ENCODE results near the gene ADARB2. TPM values are rescaled to one million over a fixed set of nuclear protein-coding genes. Genes with fewer than 3 reads are reported as not detected.

The ADARB2 gene
- total RNA-seq, 3 donors from 2014 or later = 0.03 to 0.05 TPM; not detected in 1

GRCh38 chr10:1745780-1746456 is 8.6 kb upstream of the ADARB2 start:
- H3K27me3 Mint-ChIP-seq (ENCODE audit: low read depth) = peaks cover 47% of the 10 kb centered on the region
- H3K36me3 Mint-ChIP-seq (ENCODE audit: insufficient read depth) = no peaks in the 10 kb centered on the region
- peaks cover 15% of the 10 kb centered on the region for H3K9me3 Mint-ChIP-seq
- ATAC-seq (no peak), DNase-seq (no peak)
- peaks cover 5% of the 10 kb centered on the region for H3K4me1 Mint-ChIP-seq (ENCODE audit: low read depth)
- no peak overlapping the region for H3K4me3 Mint-ChIP-seq

- Mint-ChIP-seq H3K4me3 (no peak overlapping the region), H3K9me3 (peaks cover 7% of the 10 kb centered on the region), H3K27me3 (ENCODE audit: low read depth) (peaks cover 59% of the 10 kb centered on the region), H3K4me1 (ENCODE audit: low read depth) (peaks cover 5% of the 10 kb centered on the region), H3K36me3 (ENCODE audit: insufficient read depth) (no peaks in the 10 kb centered on the region)
- ATAC-seq = no peak
- no peak for DNase-seq
Observed at GRCh38 chr10:1744524-1744923, 7.2 kb upstream of the ADARB2 start.

- ATAC-seq (no peak), DNase-seq (no peak)
- Mint-ChIP-seq H3K4me3 (no peak overlapping the region), H3K4me1 (ENCODE audit: low read depth) (peaks cover 5% of the 10 kb centered on the region), H3K36me3 (ENCODE audit: insufficient read depth) (no peaks in the 10 kb centered on the region), H3K27me3 (ENCODE audit: low read depth) (peaks cover 72% of the 10 kb centered on the region), H3K9me3 (no peaks in the 10 kb centered on the region)
Observed at GRCh38 chr10:1743141-1743540, 5.8 kb upstream of the ADARB2 start.

GRCh38 chr10:1741450-1741849 is 4.1 kb upstream of the ADARB2 start:
- Mint-ChIP-seq H3K4me1 (ENCODE audit: low read depth) (peaks cover 14% of the 10 kb centered on the region), H3K4me3 (no peak overlapping the region), H3K9me3 (no peaks in the 10 kb centered on the region), H3K36me3 (ENCODE audit: insufficient read depth) (no peaks in the 10 kb centered on the region), H3K27me3 (ENCODE audit: low read depth) (peaks cover 76% of the 10 kb centered on the region)
- DNase-seq = no peak
- no peak for ATAC-seq

GRCh38 chr10:1739751-1740150 is 2.4 kb upstream of the ADARB2 start:
- no peak for ATAC-seq
- no peak for DNase-seq
- H3K9me3 Mint-ChIP-seq = no peaks in the 10 kb centered on the region
- peaks cover 81% of the 10 kb centered on the region for H3K27me3 Mint-ChIP-seq (ENCODE audit: low read depth)
- peaks cover 22% of the 10 kb centered on the region for H3K4me1 Mint-ChIP-seq (ENCODE audit: low read depth)
- H3K36me3 Mint-ChIP-seq (ENCODE audit: insufficient read depth) = no peaks in the 10 kb centered on the region
- no peak overlapping the region for H3K4me3 Mint-ChIP-seq

- Mint-ChIP-seq H3K27me3 (ENCODE audit: low read depth) (peaks cover 83% of the 10 kb centered on the region), H3K36me3 (ENCODE audit: insufficient read depth) (no peaks in the 10 kb centered on the region), H3K4me3 (no peak overlapping the region), H3K9me3 (no peaks in the 10 kb centered on the region), H3K4me1 (ENCODE audit: low read depth) (peaks cover 22% of the 10 kb centered on the region)
- DNase-seq = no peak
- no peak for ATAC-seq
Observed at GRCh38 chr10:1738950-1739349, 1.6 kb upstream of the ADARB2 start.

GRCh38 chr10:1736972-1737221 is 428 bp downstream of the ADARB2 start:
- H3K4me1 Mint-ChIP-seq (ENCODE audit: low read depth) = peaks cover 22% of the 10 kb centered on the region
- no peaks in the 10 kb centered on the region for H3K36me3 Mint-ChIP-seq (ENCODE audit: insufficient read depth)
- ATAC-seq (peak in 1 of 2 donors; percentile 21), DNase-seq (no peak)
- peaks cover 83% of the 10 kb centered on the region for H3K27me3 Mint-ChIP-seq (ENCODE audit: low read depth)
- H3K4me3 Mint-ChIP-seq = peak overlapping the region; percentile 50
- H3K9me3 Mint-ChIP-seq = no peaks in the 10 kb centered on the region

- H3K27me3 Mint-ChIP-seq (ENCODE audit: low read depth) = peaks cover 83% of the 10 kb centered on the region
- H3K36me3 Mint-ChIP-seq (ENCODE audit: insufficient read depth) = no peaks in the 10 kb centered on the region
- H3K9me3 Mint-ChIP-seq = no peaks in the 10 kb centered on the region
- peaks cover 20% of the 10 kb centered on the region for H3K4me1 Mint-ChIP-seq (ENCODE audit: low read depth)
- no peak for ATAC-seq
- no peak for DNase-seq
- peak overlapping the region; percentile 50 for H3K4me3 Mint-ChIP-seq
Observed at GRCh38 chr10:1736144-1736971, 967 bp downstream of the ADARB2 start.

GRCh38 chr10:1735562-1735961 is 1.8 kb downstream of the ADARB2 start:
- Mint-ChIP-seq H3K4me3 (no peak overlapping the region), H3K4me1 (ENCODE audit: low read depth) (peaks cover 16% of the 10 kb centered on the region)

GRCh38 chr10:1734288-1734687 is 3.0 kb downstream of the ADARB2 start:
- Mint-ChIP-seq H3K4me3 (no peak overlapping the region), H3K9me3 (no peaks in the 10 kb centered on the region), H3K27me3 (ENCODE audit: low read depth) (peaks cover 78% of the 10 kb centered on the region), H3K4me1 (ENCODE audit: low read depth) (peaks cover 16% of the 10 kb centered on the region), H3K36me3 (ENCODE audit: insufficient read depth) (no peaks in the 10 kb centered on the region)
- no peak for DNase-seq
- no peak for ATAC-seq

More at GRCh38 chr10:1735562-1735961, 1.8 kb downstream of the ADARB2 start:
- Mint-ChIP-seq H3K27me3 (ENCODE audit: low read depth) (peaks cover 81% of the 10 kb centered on the region), H3K36me3 (ENCODE audit: insufficient read depth) (no peaks in the 10 kb centered on the region), H3K9me3 (no peaks in the 10 kb centered on the region)
- no peak for ATAC-seq
- no peak for DNase-seq

GRCh38 chr10:1733720-1734119 is 3.6 kb downstream of the ADARB2 start:
- DNase-seq (no peak), ATAC-seq (no peak)
- Mint-ChIP-seq H3K4me1 (ENCODE audit: low read depth) (peaks cover 16% of the 10 kb centered on the region), H3K27me3 (ENCODE audit: low read depth) (peaks cover 72% of the 10 kb centered on the region), H3K36me3 (ENCODE audit: insufficient read depth) (no peaks in the 10 kb centered on the region), H3K4me3 (no peak overlapping the region), H3K9me3 (no peaks in the 10 kb centered on the region)

GRCh38 chr10:1732564-1732996 is 4.7 kb downstream of the ADARB2 start:
- H3K9me3 Mint-ChIP-seq = no peaks in the 10 kb centered on the region
- no peak overlapping the region for H3K4me3 Mint-ChIP-seq
- H3K27me3 Mint-ChIP-seq (ENCODE audit: low read depth) = peaks cover 62% of the 10 kb centered on the region
- ATAC-seq (no peak), DNase-seq (no peak)
- no peaks in the 10 kb centered on the region for H3K36me3 Mint-ChIP-seq (ENCODE audit: insufficient read depth)
- H3K4me1 Mint-ChIP-seq (ENCODE audit: low read depth) = peaks cover 13% of the 10 kb centered on the region

GRCh38 chr10:1731592-1731991 is 5.7 kb downstream of the ADARB2 start:
- ATAC-seq = no peak
- H3K27me3 Mint-ChIP-seq (ENCODE audit: low read depth) = peaks cover 66% of the 10 kb centered on the region
- H3K4me1 Mint-ChIP-seq (ENCODE audit: low read depth) = peaks cover 8% of the 10 kb centered on the region
- no peaks in the 10 kb centered on the region for H3K9me3 Mint-ChIP-seq
- DNase-seq = no peak
- no peak overlapping the region for H3K4me3 Mint-ChIP-seq
- no peaks in the 10 kb centered on the region for H3K36me3 Mint-ChIP-seq (ENCODE audit: insufficient read depth)

- Mint-ChIP-seq H3K27me3 (ENCODE audit: low read depth) (peaks cover 60% of the 10 kb centered on the region), H3K4me1 (ENCODE audit: low read depth) (no peaks in the 10 kb centered on the region), H3K4me3 (no peak overlapping the region), H3K9me3 (no peaks in the 10 kb centered on the region), H3K36me3 (ENCODE audit: insufficient read depth) (no peaks in the 10 kb centered on the region)
- ATAC-seq (no peak), DNase-seq (no peak)
Observed at GRCh38 chr10:1729751-1730150, 7.6 kb downstream of the ADARB2 start.

- Mint-ChIP-seq H3K4me3 (no peak overlapping the region), H3K4me1 (ENCODE audit: low read depth) (no peaks in the 10 kb centered on the region), H3K36me3 (ENCODE audit: insufficient read depth) (no peaks in the 10 kb centered on the region), H3K9me3 (no peaks in the 10 kb centered on the region), H3K27me3 (ENCODE audit: low read depth) (peaks cover 50% of the 10 kb centered on the region)
- DNase-seq = no peak
- ATAC-seq = no peak
Observed at GRCh38 chr10:1726861-1727260, 10.5 kb downstream of the ADARB2 start.
